ENCODE measurements around the gene MYADML2.

- no peak for TF ChIP-seq POLR2A (IDR thresholded peaks at IDR 0.05; ENCODE audit: low read length)
- TF ChIP-seq GATA1 (IDR thresholded peaks at IDR 0.05; ENCODE audit: low read depth, low read length): no peak
These were observed 38.2 kb downstream of the MYADML2 start for GRCh38 chr17:81908793-81909192.

Measured in erythroblast (primary cell).